Measurements from ENCODE around the gene PON2. TPM values are rescaled to one million over a fixed set of nuclear protein-coding genes. Genes with fewer than 3 reads are reported as not detected.

Gene PON2
- total RNA-seq (2012; rRNA removed) = 49.7 and 55.0 TPM in 2 replicates

DNA sequence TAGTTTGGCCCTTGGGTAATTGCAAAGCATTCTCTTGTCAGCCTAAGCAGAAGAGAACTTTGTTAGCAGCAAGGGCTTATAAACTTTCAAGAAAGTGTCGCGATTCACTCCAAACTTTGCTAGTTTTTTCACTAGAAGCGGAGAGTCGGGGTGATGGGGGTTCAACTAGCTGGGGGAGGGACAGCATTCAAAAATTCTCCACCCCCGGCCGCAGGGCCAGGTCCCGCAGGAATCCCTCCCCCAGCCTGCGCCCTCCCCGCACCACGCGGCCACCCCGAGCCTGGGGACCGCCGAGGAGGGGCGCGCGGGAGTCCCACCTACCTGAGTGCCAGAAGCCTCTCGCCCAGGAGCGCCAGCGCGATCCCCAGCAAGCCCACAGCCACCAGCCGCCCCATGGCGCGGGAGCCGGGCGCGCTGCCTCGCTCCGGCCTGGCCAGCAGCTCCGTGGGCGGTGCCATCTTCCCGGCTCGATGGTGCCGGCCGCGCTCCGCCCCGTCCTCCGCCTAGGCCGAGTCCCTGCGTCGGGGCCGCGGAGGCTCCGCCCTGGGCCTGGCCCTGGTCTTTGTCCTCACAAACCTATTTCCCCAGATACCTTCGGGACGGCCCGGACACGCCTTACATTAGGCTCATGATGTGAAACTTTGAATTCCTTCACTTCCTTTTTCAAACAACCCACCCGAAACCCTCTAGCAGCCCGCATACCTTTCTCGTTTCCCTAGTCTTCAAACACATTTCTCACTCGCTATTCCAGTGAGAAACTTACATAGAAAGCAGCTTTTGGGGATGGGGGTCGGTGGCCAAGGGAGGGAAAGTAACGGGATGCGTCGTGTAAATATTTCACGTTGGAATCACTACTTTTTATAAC is at the start of gene PON2:
PON2 (minus strand) TSS at position 472 of the 865 bp plus-strand sequence; CDS start at position 395, 77 bp downstream.
- Histone ChIP-seq H3K27me3 (ENCODE audit: control insufficient read depth, insufficient read depth, low read length) (no peaks in the 10 kb centered on the region), H3K4me2 (ENCODE audit: low read length) (peak within 1 kb of the TSS; percentile 72), H3K9me3 (replicated peaks; ENCODE audit: low read length) (no peaks in the 10 kb centered on the region), H3K4me3 (ENCODE audit: low read length) (peak within 1 kb of the TSS; percentile 82), H3K36me3 (ENCODE audit: insufficient read depth, low read length) (no peaks in the 10 kb centered on the region), H3K4me1 (ENCODE audit: control insufficient read depth, insufficient read depth, low read length) (peaks cover 30% of the 10 kb centered on the region), H3K9ac (ENCODE audit: low read depth, low read length) (peak within 1 kb of the TSS; percentile 81)

DNA sequence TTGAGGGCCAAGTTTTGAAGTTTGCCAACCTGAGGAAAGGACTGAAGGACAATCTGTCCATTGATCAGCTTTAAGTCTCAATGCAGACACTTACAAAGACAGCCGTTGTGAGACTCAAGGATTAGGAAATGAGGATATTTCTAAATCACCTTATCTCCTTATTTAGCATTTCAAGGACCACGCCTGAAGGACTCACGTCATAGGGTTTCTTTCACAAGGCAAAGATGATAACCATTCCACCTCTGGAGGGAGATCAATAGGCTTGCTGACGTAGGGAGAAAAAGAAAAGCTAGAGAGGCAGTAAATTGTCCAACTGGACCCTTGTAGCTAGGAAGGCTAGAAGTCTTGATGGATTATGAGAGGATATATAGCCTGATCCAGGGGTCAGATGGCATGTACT is 47.6 kb upstream of the PON2 start:
- Histone ChIP-seq H3K36me3 (ENCODE audit: insufficient read depth, low read length) (no peaks in the 10 kb centered on the region), H3K4me3 (ENCODE audit: low read length) (no peak overlapping the region), H3K4me1 (ENCODE audit: control insufficient read depth, insufficient read depth, low read length) (peaks cover 9% of the 10 kb centered on the region), H3K4me2 (ENCODE audit: low read length) (no peak overlapping the region), H3K9ac (ENCODE audit: low read depth, low read length) (no peak overlapping the region), H3K27me3 (ENCODE audit: control insufficient read depth, insufficient read depth, low read length) (no peaks in the 10 kb centered on the region), H3K9me3 (replicated peaks; ENCODE audit: low read length) (no peaks in the 10 kb centered on the region)

DNA sequence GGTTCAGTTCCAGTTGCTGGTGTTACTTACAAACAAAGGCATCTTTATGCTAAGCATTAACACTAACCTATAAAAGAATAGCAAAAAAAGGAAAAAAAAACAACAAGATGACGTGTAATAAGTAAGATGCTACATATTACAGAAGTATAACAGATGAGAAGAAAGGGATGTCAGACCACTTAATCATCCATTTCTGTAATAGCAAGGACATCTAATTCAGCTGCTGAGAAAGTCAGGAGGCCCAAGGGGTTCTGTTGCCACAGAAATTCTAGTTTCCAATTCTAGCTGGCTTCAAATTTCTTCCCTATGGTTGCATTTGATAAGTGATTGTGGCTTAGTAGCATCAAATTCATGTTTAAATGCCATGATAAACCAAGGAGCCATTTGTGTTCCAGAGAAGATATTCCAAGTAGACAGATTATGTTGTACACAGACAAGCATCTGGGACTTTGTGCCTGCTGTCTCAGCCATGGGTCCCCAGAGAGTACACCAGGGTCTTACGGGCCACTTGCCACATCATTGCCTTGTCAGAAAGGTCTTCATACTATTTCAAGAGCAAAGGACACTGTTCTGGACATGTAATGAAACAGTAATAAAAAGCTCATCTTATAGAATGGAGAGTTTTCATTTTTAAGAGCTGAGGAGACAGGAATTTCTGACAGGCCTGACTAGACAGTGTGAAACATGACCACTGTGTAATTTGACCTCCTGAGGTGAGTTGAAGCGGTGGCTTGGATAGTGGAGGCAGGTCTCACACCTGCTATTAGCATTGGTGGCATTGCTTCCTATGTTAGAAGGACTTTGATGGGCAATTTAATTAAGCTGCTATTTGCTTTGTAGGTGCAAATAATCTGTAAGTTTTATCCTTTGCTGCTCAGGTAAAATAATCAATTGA is 46.7 kb upstream of the PON2 start:
- H3K4me2 ChIP-seq (ENCODE audit: low read length) = no peak overlapping the region
- no peaks in the 10 kb centered on the region for H3K27me3 ChIP-seq (ENCODE audit: control insufficient read depth, insufficient read depth, low read length)
- peaks cover 13% of the 10 kb centered on the region for H3K4me1 ChIP-seq (ENCODE audit: control insufficient read depth, insufficient read depth, low read length)
- H3K9me3 ChIP-seq (replicated peaks; ENCODE audit: low read length) = no peaks in the 10 kb centered on the region
- H3K9ac ChIP-seq (ENCODE audit: low read depth, low read length) = no peak overlapping the region
- no peak overlapping the region for H3K4me3 ChIP-seq (ENCODE audit: low read length)
- H3K36me3 ChIP-seq (ENCODE audit: insufficient read depth, low read length) = no peaks in the 10 kb centered on the region

DNA sequence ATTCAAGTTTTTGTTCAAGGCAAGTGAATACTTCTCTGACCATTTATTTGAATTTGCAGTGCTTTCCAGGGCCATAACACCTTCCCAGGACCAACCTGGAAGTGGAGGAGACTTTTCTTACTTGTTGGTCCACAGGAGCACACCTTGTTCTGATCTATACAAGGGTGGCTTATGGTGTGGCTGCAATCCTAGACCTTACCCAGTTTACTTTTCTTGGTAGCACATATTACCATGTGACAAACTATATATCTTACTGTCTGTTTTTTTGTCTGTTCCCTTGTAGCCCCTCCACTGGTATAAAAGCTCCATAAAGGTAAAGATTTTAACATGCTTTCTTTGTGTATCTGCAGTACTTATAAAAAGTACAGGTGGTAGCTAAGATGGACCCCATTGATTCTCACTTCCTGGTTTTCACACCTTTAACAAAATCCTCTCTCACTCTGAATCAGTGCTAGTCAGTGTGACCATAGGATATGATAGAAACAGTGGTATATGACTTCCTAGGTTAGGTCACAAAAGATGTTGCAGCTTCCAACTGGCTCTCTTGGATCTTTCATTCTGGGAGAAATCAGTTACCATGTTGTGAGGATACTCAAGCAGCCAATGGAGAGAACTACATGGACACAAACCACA is 45.3 kb upstream of the PON2 start:
- Histone ChIP-seq H3K9ac (ENCODE audit: low read depth, low read length) (no peak overlapping the region), H3K9me3 (replicated peaks; ENCODE audit: low read length) (no peaks in the 10 kb centered on the region), H3K4me1 (ENCODE audit: control insufficient read depth, insufficient read depth, low read length) (peaks cover 16% of the 10 kb centered on the region), H3K36me3 (ENCODE audit: insufficient read depth, low read length) (no peaks in the 10 kb centered on the region), H3K27me3 (ENCODE audit: control insufficient read depth, insufficient read depth, low read length) (no peaks in the 10 kb centered on the region), H3K4me3 (ENCODE audit: low read length) (no peak overlapping the region), H3K4me2 (ENCODE audit: low read length) (no peak overlapping the region)

DNA sequence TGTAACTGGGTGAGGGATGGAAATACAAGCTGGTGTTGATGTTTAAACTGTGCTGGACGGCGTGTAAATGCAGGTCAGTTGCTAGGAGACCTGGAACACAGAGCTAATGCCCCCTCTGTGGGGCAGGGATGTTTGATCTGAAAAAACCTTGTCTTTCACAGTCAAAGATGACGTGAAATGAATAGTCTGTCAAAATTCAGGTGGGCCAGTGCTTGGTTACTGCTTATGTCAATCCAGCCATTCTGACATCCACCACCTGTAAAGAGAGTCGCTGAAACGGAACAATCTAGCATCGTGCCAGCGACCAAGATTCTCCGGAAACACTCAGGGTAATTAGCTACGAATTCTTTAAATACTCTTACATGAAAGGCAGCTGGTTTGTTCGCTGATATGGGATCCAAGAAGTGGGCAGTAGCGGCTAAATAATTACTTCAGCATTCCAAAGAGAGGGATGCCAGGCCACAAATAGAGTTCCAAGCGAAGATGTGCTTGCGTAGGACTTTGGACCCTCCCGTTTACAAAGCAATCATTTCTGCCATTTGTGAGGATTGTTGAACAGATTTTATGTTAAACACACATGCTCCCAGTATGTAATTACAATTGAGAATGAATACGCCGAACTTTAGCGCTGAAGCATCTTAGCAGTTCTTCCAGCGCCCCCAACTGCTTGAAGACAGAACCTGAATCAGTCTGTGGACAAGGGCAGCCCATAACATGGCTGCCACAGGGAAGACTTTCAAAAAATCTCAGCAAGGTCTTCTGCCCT is 43.6 kb upstream of the PON2 start:
- H3K4me1 ChIP-seq (ENCODE audit: control insufficient read depth, insufficient read depth, low read length) = peaks cover 16% of the 10 kb centered on the region
- no peaks in the 10 kb centered on the region for H3K36me3 ChIP-seq (ENCODE audit: insufficient read depth, low read length)
- peak overlapping the region; percentile 67 for H3K4me3 ChIP-seq (ENCODE audit: low read length)
- peak overlapping the region; percentile 53 for H3K9ac ChIP-seq (ENCODE audit: low read depth, low read length)
- no peaks in the 10 kb centered on the region for H3K9me3 ChIP-seq (replicated peaks; ENCODE audit: low read length)
- H3K4me2 ChIP-seq (ENCODE audit: low read length) = peak overlapping the region; percentile 89
- H3K27me3 ChIP-seq (ENCODE audit: control insufficient read depth, insufficient read depth, low read length) = no peaks in the 10 kb centered on the region

DNA sequence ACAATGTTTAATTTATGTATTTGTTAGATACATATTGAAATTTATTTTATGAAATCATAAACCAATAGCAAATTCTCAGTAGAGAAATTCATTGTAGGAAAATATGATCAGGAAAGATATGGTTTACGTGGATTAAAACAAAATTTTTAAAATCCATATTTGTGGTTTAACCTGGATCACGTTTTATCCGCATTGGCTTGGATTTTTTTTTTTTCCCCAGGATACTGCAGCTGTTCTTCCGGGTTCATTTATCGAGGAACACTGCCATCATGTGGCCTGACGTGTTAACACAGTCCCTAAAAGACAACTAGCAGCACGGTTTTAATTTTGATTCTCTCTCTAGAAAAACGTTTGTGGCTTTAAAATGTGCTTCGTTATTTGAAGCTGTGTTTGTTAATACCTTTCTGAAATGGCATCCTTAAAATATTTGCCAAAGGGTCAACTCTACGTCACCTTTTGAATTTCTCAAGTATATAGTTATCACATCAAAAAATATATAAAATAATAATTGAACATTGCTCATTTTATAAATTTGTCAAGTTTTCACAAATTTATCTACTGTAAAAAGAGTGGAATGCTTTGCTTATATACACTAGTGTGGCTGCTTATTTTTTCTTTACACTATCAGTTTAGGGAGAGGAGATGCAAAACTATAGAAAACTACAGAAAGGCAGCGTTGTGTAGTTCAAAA is 42.2 kb upstream of the PON2 start:
- Histone ChIP-seq H3K36me3 (ENCODE audit: insufficient read depth, low read length) (no peaks in the 10 kb centered on the region), H3K9ac (ENCODE audit: low read depth, low read length) (peak overlapping the region; percentile 48), H3K4me1 (ENCODE audit: control insufficient read depth, insufficient read depth, low read length) (peaks cover 29% of the 10 kb centered on the region), H3K27me3 (ENCODE audit: control insufficient read depth, insufficient read depth, low read length) (no peaks in the 10 kb centered on the region), H3K4me2 (ENCODE audit: low read length) (peak overlapping the region; percentile 63), H3K4me3 (ENCODE audit: low read length) (no peak overlapping the region), H3K9me3 (replicated peaks; ENCODE audit: low read length) (no peaks in the 10 kb centered on the region)

DNA sequence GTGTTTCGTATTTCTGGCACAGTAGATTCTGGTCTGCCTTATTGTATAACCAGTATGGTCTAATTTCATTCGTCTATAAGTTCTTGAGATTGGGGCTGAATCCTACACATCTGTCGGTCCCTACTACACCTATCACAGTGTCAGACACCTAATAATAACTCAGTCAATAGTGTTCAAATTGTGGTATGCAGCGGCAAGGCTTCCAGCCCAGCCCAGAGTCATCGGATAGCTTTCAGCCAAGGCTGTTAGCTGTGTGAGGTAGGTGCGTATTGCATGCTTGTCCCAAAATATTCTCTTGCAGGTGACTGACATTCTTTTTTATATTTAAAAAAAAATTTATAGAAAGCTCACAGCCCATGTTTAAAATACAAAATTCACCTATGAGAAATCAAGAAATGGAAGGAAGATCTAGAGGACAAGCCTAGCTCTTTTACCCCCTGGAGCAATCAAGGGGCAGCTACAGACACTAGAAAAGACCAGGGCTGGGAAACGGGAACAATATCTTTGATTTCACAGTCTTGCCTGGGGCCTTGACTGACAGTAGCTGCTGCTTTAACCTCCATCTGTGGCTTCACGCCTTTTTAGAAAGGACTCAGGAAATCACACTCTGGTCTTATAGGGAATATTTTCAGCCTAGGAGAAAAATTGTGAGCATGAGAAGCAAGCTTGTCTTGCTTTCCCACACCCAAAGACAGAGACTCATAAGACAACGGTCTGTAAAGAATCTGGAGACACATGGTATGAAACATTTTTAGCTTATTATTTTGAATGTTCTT is 41.4 kb upstream of the PON2 start:
- Histone ChIP-seq H3K4me1 (ENCODE audit: control insufficient read depth, insufficient read depth, low read length) (peaks cover 35% of the 10 kb centered on the region), H3K4me3 (ENCODE audit: low read length) (no peak overlapping the region)

DNA sequence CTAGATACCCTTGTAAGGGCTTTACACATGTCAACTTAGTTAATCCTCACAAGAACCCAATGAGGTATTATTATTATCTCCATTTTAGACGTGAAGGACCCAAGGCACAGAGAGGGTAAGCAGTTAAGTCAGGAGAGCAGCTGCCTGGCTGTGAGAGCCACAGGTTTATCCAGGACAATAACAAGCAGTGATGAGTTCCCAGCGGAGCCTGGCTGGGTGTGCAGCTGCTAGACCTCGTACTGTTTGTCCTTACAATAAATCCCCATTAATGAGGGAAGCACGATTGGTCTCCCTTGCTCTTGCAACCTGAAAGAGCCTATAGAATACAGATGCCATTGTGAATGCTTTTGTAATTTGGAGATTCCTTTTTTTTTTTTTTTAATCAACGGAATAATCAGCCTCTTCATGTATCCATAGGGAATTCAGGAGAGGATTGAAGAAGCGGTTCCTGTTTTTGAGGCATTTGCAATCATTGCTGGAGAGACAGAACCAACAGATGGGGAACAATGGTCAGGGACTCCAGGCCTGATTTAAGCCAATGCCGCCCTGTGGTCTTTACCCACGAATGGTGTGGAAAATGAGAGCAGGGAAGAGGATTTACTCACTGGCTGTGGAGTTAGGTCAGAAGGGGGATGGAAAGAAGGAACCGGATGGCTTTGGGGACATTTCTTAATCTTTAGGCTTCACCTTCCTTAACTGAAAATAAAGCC is 38.6 kb upstream of the PON2 start:
- peak overlapping the region; percentile 14 for H3K9ac ChIP-seq (ENCODE audit: low read depth, low read length)
- H3K9me3 ChIP-seq (replicated peaks; ENCODE audit: low read length) = no peaks in the 10 kb centered on the region
- peak overlapping the region; percentile 67 for H3K4me2 ChIP-seq (ENCODE audit: low read length)
- no peak overlapping the region for H3K4me3 ChIP-seq (ENCODE audit: low read length)
- H3K36me3 ChIP-seq (ENCODE audit: insufficient read depth, low read length) = no peaks in the 10 kb centered on the region
- H3K4me1 ChIP-seq (ENCODE audit: control insufficient read depth, insufficient read depth, low read length) = peaks cover 45% of the 10 kb centered on the region
- H3K27me3 ChIP-seq (ENCODE audit: control insufficient read depth, insufficient read depth, low read length) = no peaks in the 10 kb centered on the region

More for the DNA sequence above, 41.4 kb upstream of the PON2 start:
- H3K4me2 ChIP-seq (ENCODE audit: low read length) = peak overlapping the region; percentile 63
- peak overlapping the region; percentile 48 for H3K9ac ChIP-seq (ENCODE audit: low read depth, low read length)
- H3K36me3 ChIP-seq (ENCODE audit: insufficient read depth, low read length) = no peaks in the 10 kb centered on the region
- H3K27me3 ChIP-seq (ENCODE audit: control insufficient read depth, insufficient read depth, low read length) = no peaks in the 10 kb centered on the region
- no peaks in the 10 kb centered on the region for H3K9me3 ChIP-seq (replicated peaks; ENCODE audit: low read length)

DNA sequence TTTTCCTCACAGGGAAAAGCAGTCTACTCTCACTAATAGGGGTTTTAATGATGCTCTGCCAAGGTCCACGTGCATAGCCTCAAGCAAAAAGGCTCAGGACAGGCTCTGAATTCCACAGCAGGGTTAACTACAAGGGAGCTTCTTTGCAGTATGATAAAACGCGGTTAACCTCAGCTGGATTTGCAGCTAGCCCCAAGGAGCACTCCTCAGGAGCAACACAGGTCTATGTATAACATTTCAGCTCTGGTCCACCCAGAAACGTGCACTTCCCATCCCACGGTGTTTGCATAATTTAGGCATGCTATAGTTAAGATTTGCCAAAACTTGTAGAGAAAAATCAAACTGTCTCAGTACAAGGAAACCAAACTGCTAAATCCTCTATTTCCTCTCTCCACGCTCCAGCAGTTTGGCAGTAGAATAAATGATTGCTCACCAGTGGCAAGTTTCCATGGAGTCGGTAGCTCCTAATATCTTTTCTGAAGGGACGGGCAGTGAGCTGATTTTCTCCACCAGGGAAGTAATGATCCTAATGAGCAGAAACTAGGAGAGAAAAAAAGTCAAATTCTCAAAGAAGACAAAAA is 37.8 kb upstream of the PON2 start:
- no peaks in the 10 kb centered on the region for H3K9me3 ChIP-seq (replicated peaks; ENCODE audit: low read length)

More for the DNA sequence above, 37.8 kb upstream of the PON2 start:
- Histone ChIP-seq H3K4me2 (ENCODE audit: low read length) (peak overlapping the region; percentile 67), H3K9ac (ENCODE audit: low read depth, low read length) (peak overlapping the region; percentile 14), H3K36me3 (ENCODE audit: insufficient read depth, low read length) (no peaks in the 10 kb centered on the region), H3K27me3 (ENCODE audit: control insufficient read depth, insufficient read depth, low read length) (no peaks in the 10 kb centered on the region), H3K4me3 (ENCODE audit: low read length) (peak overlapping the region; percentile 22), H3K4me1 (ENCODE audit: control insufficient read depth, insufficient read depth, low read length) (peaks cover 41% of the 10 kb centered on the region)
